HepG2 (cell line): Measurements from ENCODE around the gene PTTG1IP2.

ENCODE experiments used
- EP300 ChIP-seq, 3 experiments: sonication (generic) in 1 of 3; formaldehyde crosslinking in 1 of 3; IDR thresholded peaks; 2 replicates each; pipeline versions ENCODE4 v1.5.1 to v1.6.1; 2011 to 2020; ENCODE audit warnings: low read depth in 2 of 3, low read length in 2 of 3, borderline replicate concordance in 1 of 3, improper control_type of control experiment in 1 of 3, mild to moderate bottlenecking in 1 of 3, missing genetic modification reagents in 1 of 3, moderate library complexity in 1 of 3
- POLR2G ChIP-seq: fragments of 200-400 bp; formaldehyde crosslinking; IDR thresholded peaks from 2 replicates; pipeline ENCODE4 v1.6.1; 2018; ENCODE audit warnings: mild to moderate bottlenecking, low read depth, low read length, moderate library complexity
- STAT5B ChIP-seq: sonication (generic); formaldehyde crosslinking; IDR thresholded peaks from 2 replicates; pipeline ENCODE4 v1.4.0; 2020; ENCODE audit warnings: missing genetic modification reagents
- ZFP91 ChIP-seq: sonication (generic); formaldehyde crosslinking; IDR thresholded peaks from 2 replicates; pipeline ENCODE4 v1.9.0; 2022; ENCODE audit warnings: missing genetic modification reagents, mild to moderate bottlenecking, borderline replicate concordance
- TF ChIP-seq, protein P1 (sequence below): sonication (generic); formaldehyde crosslinking; IDR thresholded peaks from 2 replicates; pipeline ENCODE4 v1.5.0; 2020; ENCODE audit warnings: mild to moderate bottlenecking, missing genetic modification reagents, moderate library complexity
- TF ChIP-seq, protein P2 (sequence below): sonication (generic); formaldehyde crosslinking; IDR thresholded peaks from 2 replicates; pipeline ENCODE4 v1.5.0; 2020; ENCODE audit warnings: missing genetic modification reagents
- TF ChIP-seq, protein P3 (sequence below): sonication (generic); formaldehyde crosslinking; IDR thresholded peaks from 2 replicates; pipeline ENCODE4 v1.5.1; 2020; ENCODE audit warnings: missing genetic modification reagents, mild to moderate bottlenecking, borderline replicate concordance

DNA sequence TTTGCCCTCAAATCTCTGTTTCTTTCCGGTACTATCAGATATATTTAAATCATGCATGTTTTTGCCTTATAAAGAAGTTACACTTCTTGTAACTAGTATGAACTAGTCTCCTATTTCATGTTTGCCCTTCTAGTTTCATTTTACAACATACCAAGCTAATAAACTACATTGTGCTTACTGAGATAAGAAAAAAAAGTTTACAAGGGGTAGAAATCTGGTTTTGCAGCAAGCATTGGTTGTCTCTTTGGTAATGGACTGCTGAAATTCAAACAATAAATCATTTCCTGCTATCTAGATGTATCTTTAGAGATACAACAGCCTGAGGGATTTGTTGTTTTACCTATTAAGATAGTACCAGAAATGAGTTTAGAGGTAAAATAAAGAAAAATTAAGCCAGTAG, 18.8 kb downstream of the PTTG1IP2 start:
- TF ChIP-seq EP300 (IDR thresholded peaks at IDR 0.05; ENCODE audit: low read depth in 2 of 2, low read length in 2 of 2), result no peak
- no peak for TF ChIP-seq EP300 (CRISPR knock-in tag; IDR thresholded peaks at IDR 0.05; ENCODE audit: borderline replicate concordance)
- TF ChIP-seq, protein P1, sequence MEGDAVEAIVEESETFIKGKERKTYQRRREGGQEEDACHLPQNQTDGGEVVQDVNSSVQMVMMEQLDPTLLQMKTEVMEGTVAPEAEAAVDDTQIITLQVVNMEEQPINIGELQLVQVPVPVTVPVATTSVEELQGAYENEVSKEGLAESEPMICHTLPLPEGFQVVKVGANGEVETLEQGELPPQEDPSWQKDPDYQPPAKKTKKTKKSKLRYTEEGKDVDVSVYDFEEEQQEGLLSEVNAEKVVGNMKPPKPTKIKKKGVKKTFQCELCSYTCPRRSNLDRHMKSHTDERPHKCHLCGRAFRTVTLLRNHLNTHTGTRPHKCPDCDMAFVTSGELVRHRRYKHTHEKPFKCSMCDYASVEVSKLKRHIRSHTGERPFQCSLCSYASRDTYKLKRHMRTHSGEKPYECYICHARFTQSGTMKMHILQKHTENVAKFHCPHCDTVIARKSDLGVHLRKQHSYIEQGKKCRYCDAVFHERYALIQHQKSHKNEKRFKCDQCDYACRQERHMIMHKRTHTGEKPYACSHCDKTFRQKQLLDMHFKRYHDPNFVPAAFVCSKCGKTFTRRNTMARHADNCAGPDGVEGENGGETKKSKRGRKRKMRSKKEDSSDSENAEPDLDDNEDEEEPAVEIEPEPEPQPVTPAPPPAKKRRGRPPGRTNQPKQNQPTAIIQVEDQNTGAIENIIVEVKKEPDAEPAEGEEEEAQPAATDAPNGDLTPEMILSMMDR, result no peak
- TF ChIP-seq ZFP91 (CRISPR knock-in tag), result no peak
- no peak for TF ChIP-seq STAT5B (CRISPR knock-in tag)
- TF ChIP-seq, protein P2, sequence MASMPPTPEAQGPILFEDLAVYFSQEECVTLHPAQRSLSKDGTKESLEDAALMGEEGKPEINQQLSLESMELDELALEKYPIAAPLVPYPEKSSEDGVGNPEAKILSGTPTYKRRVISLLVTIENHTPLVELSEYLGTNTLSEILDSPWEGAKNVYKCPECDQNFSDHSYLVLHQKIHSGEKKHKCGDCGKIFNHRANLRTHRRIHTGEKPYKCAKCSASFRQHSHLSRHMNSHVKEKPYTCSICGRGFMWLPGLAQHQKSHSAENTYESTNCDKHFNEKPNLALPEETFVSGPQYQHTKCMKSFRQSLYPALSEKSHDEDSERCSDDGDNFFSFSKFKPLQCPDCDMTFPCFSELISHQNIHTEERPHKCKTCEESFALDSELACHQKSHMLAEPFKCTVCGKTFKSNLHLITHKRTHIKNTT (CRISPR knock-in tag), result no peak
- TF ChIP-seq, protein P3, sequence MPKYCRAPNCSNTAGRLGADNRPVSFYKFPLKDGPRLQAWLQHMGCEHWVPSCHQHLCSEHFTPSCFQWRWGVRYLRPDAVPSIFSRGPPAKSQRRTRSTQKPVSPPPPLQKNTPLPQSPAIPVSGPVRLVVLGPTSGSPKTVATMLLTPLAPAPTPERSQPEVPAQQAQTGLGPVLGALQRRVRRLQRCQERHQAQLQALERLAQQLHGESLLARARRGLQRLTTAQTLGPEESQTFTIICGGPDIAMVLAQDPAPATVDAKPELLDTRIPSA (CRISPR knock-in tag), result no peak
- no peak for TF ChIP-seq POLR2G
